ES-I3 (cell line): ENCODE measurements around the gene OAS2.

ENCODE experiments used
- H3K36me3 ChIP-seq: 2 replicates; pipeline ENCODE4 v1.6.1; 2013; ENCODE audit warnings: mild to moderate bottlenecking, low read length, control low read depth, moderate library complexity; ENCODE audit not compliant: insufficient read depth
- H3K4me1 ChIP-seq: 2 replicates; pipeline ENCODE4 v1.6.1; 2013; ENCODE audit warnings: mild to moderate bottlenecking, control low read depth, low read length; ENCODE audit not compliant: insufficient read depth
- H3K9ac ChIP-seq: 2 replicates; pipeline ENCODE4 v1.6.1; 2013; ENCODE audit warnings: low read depth, mild to moderate bottlenecking, low read length, moderate library complexity
- H3K9me3 ChIP-seq: 2 replicates; pipeline ENCODE4 v1.6.1; 2013; ENCODE audit warnings: mild to moderate bottlenecking, low read length, moderate library complexity; ENCODE audit not compliant: control insufficient read depth, insufficient read depth

Gene OAS2

GRCh38 chr12:112978163-112979040 is at the start of gene OAS2:
OAS2 (plus strand) TSS chr12:112978519; CDS start chr12:112978609, 90 bp downstream.
- Histone ChIP-seq H3K4me1 (no peaks in the 10 kb centered on the region; the same call in 1 of the 2 replicates), H3K9ac (no peak within 1 kb of the TSS), H3K36me3 (no peaks in the 10 kb centered on the region), H3K9me3 (no peaks in the 10 kb centered on the region; the same call in none of the 2 replicates)

DNA sequence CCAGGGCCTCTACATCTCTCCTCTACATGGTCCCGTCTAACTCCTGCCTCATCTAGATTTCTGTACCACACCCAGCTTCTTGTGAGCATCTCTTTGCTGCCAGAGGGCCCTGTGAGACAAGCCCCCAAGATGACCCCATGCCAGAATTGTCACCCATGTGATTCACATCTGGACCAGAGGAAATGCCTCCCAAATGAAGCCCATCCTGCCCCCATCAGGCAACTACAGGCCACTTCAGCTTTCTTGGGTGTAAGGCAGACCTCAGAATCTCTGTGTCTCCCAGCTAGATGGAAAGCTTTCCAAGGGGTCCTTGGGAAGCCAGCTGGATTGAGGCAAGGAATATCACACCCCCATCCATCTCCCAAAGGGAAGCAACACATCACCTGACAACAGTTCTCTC is 49.3 kb upstream of the OAS2 start:
- Histone ChIP-seq H3K4me1 (peaks cover 6% of the 10 kb centered on the region; the same call in 1 of the 2 replicates), H3K9me3 (0 out of 2 replicates have a peak, but pooled peaks cover 4% of the 10 kb centered on the region), H3K36me3 (no peaks in the 10 kb centered on the region), H3K9ac (no peak overlapping the region)

DNA sequence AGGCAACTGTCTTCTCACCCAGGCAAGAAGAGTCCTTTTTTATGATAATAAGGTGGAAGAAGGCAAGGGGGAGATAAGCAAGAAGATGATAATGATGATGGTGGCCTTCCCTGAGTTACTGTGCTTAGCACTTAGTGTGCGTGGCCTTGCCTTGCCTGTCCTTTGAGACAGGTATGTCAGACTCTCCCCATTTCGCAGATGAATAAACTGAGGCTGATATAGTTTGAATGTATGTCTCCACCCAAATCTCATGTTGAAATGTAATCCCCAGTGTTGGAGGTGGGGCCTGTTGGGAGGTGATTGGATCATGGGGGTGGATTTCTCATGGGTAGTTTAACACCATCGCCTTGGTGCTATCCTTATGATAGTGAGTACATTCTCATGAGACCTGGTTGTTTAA is 48.6 kb upstream of the OAS2 start:
- peaks cover 6% of the 10 kb centered on the region; the same call in 1 of the 2 replicates for H3K4me1 ChIP-seq
- H3K36me3 ChIP-seq: no peaks in the 10 kb centered on the region
- 0 out of 2 replicates have a peak, but pooled peaks cover 4% of the 10 kb centered on the region for H3K9me3 ChIP-seq
- H3K9ac ChIP-seq: no peak overlapping the region

GRCh38 chr12:112930350-112930749 is 48.0 kb upstream of the OAS2 start:
- no peaks in the 10 kb centered on the region for H3K36me3 ChIP-seq

GRCh38 chr12:112932485-112933128 is 45.7 kb upstream of the OAS2 start:
- Histone ChIP-seq H3K9me3 (no peaks in the 10 kb centered on the region), H3K9ac (no peak overlapping the region), H3K4me1 (peaks cover 6% of the 10 kb centered on the region; the same call in 1 of the 2 replicates), H3K36me3 (no peaks in the 10 kb centered on the region)

More at GRCh38 chr12:112930350-112930749, 48.0 kb upstream of the OAS2 start:
- Histone ChIP-seq H3K9me3 (0 out of 2 replicates have a peak, but pooled peaks cover 4% of the 10 kb centered on the region), H3K9ac (no peak overlapping the region), H3K4me1 (peaks cover 6% of the 10 kb centered on the region; the same call in 1 of the 2 replicates)

- Histone ChIP-seq H3K36me3 (no peaks in the 10 kb centered on the region), H3K4me1 (peaks cover 6% of the 10 kb centered on the region; the same call in 1 of the 2 replicates), H3K9ac (no peak overlapping the region), H3K9me3 (no peaks in the 10 kb centered on the region)
Measured at GRCh38 chr12:112933129-112933505, 45.2 kb upstream of the OAS2 start.

GRCh38 chr12:112936264-112936663 is 42.1 kb upstream of the OAS2 start:
- no peaks in the 10 kb centered on the region for H3K9me3 ChIP-seq
- no peaks in the 10 kb centered on the region for H3K36me3 ChIP-seq
- H3K4me1 ChIP-seq: peaks cover 6% of the 10 kb centered on the region; the same call in 1 of the 2 replicates
- no peak overlapping the region for H3K9ac ChIP-seq

- Histone ChIP-seq H3K9me3 (no peaks in the 10 kb centered on the region), H3K36me3 (no peaks in the 10 kb centered on the region), H3K4me1 (peaks cover 6% of the 10 kb centered on the region; the same call in 1 of the 2 replicates), H3K9ac (no peak overlapping the region)
Measured at GRCh38 chr12:112936927-112937326, 41.4 kb upstream of the OAS2 start.

DNA sequence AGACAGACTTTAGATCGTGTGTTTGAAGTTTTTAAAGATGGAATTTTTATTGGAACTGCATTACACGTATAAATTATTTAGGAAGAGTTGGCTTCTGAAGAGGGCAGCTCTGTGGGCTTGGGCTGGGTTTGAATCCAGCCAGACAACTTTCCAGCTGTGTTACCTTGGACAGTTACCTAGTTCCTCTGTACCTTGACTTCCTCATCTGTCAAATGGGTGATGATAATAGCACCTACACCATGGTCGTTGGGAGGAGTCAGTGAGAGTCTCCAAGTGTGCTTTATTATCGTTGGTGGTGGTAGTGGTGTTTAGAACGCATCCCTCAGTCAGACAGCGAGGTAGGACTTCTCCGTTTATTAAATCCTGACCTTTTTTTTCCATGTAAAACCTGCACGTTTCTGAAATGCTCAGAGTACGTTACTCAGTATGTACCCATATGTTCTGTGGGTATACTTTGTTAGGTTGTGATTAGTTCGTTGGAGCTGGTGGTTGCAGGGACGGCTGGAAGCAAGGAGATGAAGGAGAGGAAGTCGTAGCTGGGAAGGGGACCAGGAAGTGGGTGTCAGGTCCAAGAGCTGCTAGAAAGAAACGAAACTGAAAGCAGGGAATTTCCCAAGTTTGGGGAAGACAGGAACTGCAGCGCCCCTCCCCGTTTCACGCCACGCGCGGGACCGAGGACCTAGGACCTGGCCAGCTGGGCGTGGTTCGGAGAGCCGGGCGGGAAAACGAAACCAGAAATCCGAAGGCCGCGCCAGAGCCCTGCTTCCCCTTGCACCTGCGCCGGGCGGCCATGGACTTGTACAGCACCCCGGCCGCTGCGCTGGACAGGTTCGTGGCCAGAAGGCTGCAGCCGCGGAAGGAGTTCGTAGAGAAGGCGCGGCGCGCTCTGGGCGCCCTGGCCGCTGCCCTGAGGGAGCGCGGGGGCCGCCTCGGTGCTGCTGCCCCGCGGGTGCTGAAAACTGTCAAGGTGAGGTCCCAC is 40.3 kb upstream of the OAS2 start, which contains the start of gene OAS3:
TSS of gene OAS3 (plus strand) at position 734 of the 979 bp plus-strand sequence. CDS start at position 791, 57 bp downstream.
- peak within 1 kb of the TSS; percentile 64; the same call in 1 of the 2 replicates for H3K9ac ChIP-seq
- no peaks in the 10 kb centered on the region for H3K36me3 ChIP-seq
- H3K4me1 ChIP-seq: no peaks in the 10 kb centered on the region
- H3K9me3 ChIP-seq: no peaks in the 10 kb centered on the region

- peak overlapping the region; percentile 64; the same call in 1 of the 2 replicates for H3K9ac ChIP-seq
- H3K4me1 ChIP-seq: no peaks in the 10 kb centered on the region
Measured at GRCh38 chr12:112938751-112939150, 39.6 kb upstream of the OAS2 start.

DNA sequence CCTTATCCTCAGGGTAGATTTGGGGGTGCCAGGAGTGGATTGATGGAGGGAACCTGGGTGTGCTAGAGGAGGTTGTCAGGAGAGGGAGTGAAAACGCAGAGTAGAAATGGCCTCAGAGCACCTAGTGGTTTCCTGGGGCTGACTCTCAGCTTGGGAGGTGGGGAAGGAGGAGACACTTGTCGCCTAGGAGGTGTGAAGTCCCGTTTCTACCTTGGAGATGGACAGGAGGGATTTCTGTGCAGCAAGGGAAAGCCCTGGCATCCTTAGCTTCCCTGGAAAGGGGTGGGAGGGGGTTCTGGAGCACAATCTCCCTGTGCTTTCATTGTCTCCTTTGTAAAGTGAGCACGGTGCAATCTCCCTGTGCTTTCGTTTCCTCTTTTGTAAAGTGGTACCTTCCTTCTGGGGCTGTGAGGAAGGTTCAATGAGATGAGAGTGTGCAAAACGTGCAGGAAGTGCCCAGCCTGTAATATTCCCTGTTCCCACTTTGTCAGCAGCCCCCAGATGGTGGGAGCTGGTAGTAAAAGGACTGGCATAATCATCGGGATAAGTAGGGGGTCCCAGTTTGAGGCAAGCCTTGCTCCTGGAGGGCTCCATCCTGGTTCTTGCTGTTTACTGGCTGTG is 38.4 kb upstream of the OAS2 start:
- H3K4me1 ChIP-seq: no peaks in the 10 kb centered on the region
- no peaks in the 10 kb centered on the region for H3K9me3 ChIP-seq
- no peak overlapping the region for H3K9ac ChIP-seq
- no peaks in the 10 kb centered on the region for H3K36me3 ChIP-seq

More at GRCh38 chr12:112938751-112939150, 39.6 kb upstream of the OAS2 start:
- H3K36me3 ChIP-seq: no peaks in the 10 kb centered on the region
- no peaks in the 10 kb centered on the region for H3K9me3 ChIP-seq

GRCh38 chr12:112941528-112942335 is 36.6 kb upstream of the OAS2 start:
- Histone ChIP-seq H3K36me3 (no peaks in the 10 kb centered on the region), H3K9ac (no peak overlapping the region), H3K4me1 (no peaks in the 10 kb centered on the region), H3K9me3 (no peaks in the 10 kb centered on the region)

GRCh38 chr12:112942572-112942971 is 35.7 kb upstream of the OAS2 start:
- H3K9me3 ChIP-seq: no peaks in the 10 kb centered on the region
- no peak overlapping the region for H3K9ac ChIP-seq
- no peaks in the 10 kb centered on the region for H3K36me3 ChIP-seq
- no peaks in the 10 kb centered on the region for H3K4me1 ChIP-seq
